Gastrocnemius medialis (tissue), 4 donors: ENCODE results near the gene FSD2.

Source experiments
- CTCF ChIP-seq, 5 experiments: fragments of 450-650 bp in 3 of 5; fragments of 200-600 bp in 2 of 5; sonication (generic) in 2 of 5; IDR thresholded peaks in 4 of 5; conservative IDR thresholded peaks in 1 of 5; 1 replicate in 4 of 5; 2 replicates in 1 of 5; pipeline ENCODE4 v1.5.1; 2016 to 2019; ENCODE audit warnings: antibody characterized with exemption in 5 of 5, mild to moderate bottlenecking in 3 of 5, moderate library complexity in 3 of 5
- POLR2A ChIP-seq, 2 donors: fragments of 450-650 bp; IDR thresholded peaks; one replicate each; pipeline ENCODE4 v1.6.1; 2017; ENCODE audit warnings: antibody characterized with exemption in 2 of 2, mild to moderate bottlenecking in 2 of 2, moderate library complexity in 2 of 2

GRCh38 chr15:82808634-82809041, 2.8 kb upstream of the FSD2 start:
- TF ChIP-seq CTCF (IDR thresholded peaks at IDR 0.05 in 4 of 5, conservative IDR thresholded peaks at IDR 0.05 in 1 of 5) (no peak), POLR2A (IDR thresholded peaks at IDR 0.05) (no peak)
